HG03060 (cell line): ENCODE measurements around the gene CAMK1G.

ENCODE experiments used
- ATAC-seq: cut with Tn5 transposase; IDR thresholded peaks from one replicate; pipeline ENCODE4 v1.9.1; 2021; ENCODE audit warnings: low read depth, moderate number of reproducible peaks; ENCODE audit not compliant: unreplicated experiment

Gene CAMK1G

GRCh38 chr1:209618291-209618690, 34.8 kb downstream of the CAMK1G start:
- ATAC-seq, result no peak

GRCh38 chr1:209618756-209619420, 35.4 kb downstream of the CAMK1G start:
- no peak for ATAC-seq

DNA sequence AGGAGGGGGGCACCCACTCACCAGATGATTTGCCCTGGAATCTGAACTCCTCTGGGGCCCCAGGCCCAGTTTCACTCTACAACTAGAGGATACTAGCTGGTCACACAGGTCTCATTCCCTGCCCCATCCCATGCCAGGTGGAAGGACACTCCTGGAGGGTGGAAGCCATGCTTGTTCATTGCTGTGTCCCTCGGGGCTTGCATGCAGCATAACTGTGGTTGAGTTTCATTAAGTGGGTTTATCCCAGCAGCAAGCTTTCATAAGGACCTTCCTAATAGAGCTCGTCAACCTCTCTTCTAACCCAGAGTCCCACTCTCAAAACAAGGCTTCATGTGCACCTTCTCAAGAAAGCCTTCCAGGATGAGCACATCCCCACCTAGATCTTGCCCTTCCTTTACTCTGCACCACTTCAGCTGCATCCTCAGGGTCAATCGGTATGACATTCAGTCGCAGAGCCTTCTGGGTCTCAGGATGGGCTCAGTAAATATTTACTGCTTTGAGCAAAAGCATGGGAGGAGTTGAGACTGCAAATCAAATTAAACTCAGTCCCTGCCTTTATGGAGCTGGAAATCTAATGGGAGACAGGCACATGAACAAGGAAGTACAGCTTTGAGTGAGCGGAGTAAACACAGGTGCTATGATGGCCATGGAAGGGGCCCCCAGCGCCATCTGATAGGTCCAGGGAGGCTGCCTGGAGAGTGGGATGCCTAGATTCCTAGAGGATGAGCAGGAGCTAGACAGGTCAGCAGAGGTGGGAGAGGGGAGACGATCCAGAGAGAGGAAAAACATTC, 36.4 kb downstream of the CAMK1G start:
- ATAC-seq, result no peak

- ATAC-seq, result no peak
These were observed 37.0 kb downstream of the CAMK1G start for GRCh38 chr1:209620487-209620884.

- ATAC-seq, result no peak
These were observed 37.8 kb downstream of the CAMK1G start for GRCh38 chr1:209621286-209621685.

DNA sequence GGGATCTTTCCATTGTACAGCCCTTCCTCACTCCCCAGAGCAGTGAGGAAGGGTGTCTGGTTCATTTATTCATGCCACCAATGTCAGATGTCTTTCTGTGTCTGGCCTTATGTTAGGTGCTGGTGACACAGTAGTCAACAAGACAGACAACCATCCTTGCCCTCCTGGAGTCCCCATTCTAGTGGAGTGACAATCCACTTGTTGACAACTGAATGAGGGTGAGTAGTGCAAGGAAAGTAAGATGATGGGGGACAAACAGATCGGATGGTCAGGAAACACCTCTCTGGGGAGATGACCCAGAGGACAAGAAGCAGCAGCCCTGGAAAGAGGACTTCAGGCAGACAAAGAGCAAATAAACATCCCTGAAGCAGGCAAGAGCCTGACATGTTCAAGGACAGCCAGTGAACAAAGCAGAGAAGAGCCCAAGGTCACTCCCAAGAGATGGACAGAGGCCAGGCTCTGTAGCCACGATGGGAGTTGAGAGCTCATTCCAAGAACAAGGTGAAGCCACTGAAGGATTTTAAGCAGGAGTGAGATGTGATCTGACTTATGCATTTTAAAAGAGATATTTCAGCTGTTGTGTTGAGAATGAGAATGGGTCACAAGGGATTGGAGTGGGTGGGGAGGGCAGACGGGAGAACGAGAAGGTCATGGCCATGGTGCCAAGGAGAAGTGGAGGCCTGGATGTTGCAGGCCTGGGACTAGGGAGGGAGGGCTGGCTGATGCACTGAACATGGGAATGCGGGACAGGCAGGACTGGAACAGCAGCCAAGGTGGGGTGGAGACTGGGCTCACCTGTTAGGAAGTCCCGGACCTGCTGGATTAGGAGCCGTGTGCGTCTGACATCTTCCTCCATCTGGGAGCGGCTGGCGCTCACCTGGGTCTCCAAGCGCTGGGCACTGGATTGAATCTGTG, 38.5 kb downstream of the CAMK1G start:
- no peak for ATAC-seq

DNA sequence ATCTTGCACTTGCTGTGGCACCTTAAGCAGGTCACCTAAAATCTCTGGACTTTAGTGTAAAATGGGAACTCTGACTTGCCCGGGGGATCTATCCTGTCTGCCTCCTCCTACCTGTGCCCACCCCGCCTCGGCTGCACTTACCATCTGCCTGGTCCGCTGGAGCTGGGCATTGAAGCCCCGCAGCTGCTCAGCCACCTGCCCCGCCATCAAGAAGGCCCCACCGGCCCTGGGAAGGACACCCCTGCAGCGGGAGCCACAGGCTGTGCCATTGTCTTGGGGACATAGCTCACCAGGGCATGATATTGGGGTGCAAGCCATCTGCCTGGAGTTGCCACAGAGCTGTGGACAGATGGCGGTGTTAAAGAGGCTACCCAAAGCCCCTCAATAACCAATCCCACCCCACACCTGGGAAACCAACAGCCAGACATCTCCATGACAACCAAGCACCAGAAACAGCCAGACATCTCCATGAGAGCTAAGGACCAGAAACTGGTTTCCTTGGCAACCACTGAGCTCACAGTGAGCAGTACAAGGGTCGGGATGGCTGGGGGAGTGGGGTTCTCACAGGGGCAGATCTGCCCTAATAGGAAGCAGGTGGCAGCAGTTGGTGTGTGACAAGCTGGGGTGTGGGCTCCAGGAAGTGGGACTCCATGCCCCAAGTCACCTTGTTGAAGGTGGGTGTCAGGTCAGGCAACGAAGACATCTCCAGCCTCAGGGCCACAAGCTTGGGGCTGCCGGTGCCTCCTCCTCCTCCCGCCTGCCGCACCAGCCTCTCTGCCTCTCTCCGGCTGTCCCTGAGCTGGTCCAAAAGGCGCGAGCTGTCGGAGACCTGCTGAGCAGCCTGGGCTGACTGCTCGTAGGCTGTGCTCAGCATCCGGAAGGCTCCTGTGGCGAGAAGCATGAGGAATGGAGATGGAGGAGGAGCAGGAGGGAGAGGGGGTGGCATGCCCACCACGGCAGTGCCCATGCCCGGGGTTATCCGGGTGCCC, 39.6 kb downstream of the CAMK1G start:
- ATAC-seq, result no peak

DNA sequence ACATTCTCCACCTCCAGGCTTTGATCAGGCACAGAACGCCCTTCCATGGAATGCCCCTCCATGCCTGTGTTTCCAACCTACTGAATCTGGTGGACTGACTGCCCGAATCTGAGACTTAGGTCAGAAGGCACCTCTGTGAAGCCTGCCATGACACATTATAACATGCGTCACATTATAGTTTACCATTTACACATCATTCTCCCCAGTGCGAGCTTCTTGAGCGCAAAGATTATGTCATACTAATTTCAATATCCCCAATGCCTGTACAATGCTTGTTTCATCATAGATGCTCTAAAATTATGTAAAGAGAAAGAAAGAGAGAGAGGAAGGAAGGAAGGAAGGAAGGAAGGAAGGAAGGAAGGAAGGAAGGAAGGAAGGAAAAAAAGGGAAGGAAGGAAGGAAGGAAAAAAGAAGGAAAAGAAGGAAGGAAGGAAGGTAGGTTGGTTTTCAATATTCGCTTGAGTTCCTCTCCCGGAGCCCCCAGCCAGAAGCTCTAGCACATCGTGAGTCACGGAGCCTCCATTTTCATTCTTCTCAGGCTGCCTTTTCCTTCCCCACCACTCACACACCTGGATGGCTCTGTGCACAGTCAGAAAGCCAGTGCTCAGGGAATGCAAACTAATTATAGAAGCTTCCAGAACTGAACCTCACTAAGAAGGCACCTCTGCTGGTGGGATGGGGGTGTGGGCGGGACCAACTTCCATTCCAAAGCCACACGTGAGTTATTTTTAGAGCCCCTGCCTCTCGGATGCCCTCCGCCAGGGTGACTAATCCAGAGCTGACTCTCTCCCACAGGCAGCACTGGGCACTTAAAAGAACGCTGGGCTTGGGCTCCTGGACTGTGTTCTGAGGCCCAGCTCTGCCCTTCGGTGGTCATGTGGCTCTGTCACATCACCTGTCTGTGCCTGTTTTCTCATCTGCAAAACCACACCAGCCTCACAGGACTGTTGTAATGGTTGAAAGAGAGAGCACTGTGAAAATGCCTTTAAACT, 41.3 kb downstream of the CAMK1G start:
- ATAC-seq, result no peak

DNA sequence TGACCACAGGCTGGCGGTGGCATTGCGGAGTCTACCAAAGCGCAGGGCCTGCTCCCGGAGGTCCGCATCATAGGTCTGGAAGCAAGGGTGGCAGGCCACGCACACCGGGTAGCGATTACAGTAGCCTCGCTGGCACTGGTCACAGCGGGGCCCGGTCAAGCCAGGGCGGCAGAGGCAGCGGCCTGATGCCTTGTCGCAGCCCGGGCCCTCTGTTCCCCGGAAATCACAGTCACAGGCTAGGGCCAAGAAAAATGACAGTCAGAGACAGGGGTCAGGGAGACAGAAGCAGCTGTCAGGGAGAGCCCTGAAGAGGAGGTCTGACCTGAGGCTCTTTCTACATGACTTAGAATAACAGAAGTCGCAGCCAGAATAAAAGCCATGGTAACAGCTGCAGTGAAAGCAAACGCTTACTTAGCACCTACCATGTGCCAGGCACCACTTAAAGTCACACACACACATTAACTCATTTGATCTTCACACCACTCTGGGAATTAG, 42.3 kb downstream of the CAMK1G start:
- ATAC-seq, result no peak

- ATAC-seq, result no peak
These were observed 43.0 kb downstream of the CAMK1G start for GRCh38 chr1:209626346-209627026.

DNA sequence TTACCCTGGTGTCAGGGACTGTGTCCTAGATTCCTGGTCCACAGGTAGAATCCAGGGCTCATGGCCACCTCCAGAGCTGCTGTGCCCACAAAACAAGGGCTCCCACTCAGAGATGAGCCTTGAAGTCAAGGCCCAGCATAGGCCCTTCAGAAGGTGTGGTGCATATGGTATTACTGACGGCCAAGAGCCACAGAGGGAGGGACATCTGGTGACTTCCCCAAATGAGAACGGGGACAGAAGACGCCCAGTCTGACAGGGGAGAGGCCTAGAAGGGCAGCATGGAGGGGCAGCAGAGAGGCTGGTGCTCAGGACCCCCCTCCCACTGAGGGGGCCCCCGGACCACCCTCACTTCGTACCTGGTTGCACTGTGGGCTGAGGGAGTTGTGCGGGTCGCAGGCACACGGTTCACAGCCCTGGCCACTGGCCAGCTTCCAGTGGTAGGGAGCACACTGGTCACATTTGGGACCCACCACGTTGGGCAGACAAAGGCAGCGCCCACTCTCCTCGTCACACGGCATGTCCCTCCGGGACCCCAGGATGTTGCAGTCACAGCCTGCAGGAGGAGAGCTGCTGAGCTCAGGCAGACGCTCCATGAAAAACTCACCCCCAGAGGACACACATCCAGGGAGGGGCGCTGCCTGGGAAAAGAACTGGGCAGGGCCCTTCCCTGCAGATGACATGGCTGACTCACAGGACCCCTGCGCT, 43.7 kb downstream of the CAMK1G start:
- no peak for ATAC-seq

GRCh38 chr1:209627732-209628196, 44.2 kb downstream of the CAMK1G start:
- peak; percentile 56 for ATAC-seq

DNA sequence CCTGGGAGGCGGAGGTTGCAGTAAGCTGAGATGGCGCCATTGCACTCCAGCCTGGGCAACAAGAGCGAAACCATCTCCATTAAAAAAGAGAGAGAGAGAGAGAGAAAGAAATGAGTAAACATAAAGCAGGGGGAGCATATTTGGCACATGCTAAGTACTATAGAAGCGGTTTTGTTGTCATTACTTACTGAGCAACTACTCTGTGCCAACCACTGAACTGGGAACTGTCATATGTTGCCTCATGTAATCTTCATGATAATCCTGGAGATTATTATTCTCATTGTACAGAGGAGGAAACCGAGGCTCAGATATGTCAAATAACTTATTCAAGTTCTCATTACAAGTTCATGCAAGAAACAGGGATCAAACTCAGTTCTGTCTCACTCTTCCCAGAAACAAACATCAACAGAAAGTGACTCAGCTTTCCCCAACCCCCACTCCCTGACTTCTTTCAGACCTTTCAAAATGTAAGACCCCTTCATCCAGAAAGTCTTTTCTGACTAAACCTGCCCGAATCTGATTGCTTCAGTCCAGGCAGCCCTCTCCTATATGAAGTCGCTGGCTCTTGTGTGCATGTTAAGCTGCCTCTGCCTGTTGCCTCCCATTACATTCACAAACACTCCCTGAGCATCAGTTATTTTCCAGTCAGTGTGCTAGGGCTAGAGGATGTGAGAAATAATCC, 45.2 kb downstream of the CAMK1G start:
- ATAC-seq, result no peak

DNA sequence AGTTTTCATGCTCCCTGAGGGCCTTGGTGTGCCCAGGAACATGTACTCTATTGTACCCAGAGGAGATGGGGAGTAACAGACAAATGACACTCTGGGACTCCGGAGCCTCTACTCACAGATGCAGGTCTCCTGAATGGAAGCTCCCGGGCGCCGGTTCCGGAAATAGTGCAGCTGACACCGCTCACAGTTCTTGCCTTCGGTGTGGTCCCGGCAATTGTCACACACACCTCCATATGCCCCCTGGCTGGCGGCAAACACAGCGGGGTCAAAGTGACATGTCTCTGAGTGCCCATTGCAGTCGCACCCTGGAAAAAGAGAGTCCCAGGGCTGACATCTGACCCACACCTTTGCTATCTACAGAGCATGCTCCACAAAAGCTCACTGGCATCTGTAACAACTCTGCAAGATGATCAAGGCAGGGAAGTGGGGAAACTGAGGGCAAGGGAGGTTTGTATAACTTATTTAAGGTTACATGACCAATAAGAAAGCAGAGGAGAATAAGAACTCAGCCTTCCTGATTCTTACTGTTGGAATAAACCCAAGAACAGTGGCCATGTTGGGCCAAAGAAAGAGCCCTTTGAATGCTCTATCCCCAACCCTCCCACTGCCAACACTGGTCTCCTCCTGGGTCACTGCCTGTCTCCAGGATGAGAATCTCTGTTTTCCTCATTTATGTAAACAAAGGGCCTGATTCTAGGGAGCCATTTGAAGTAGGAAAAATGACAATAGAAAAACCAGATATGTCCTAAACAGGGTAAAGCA, 46.3 kb downstream of the CAMK1G start:
- no peak for ATAC-seq

- ATAC-seq, result no peak
These were observed 47.1 kb downstream of the CAMK1G start for GRCh38 chr1:209630383-209631225.
